ENCODE data around the gene AOPEP. TPM values are rescaled to one million over a fixed set of nuclear protein-coding genes. Genes with fewer than 3 reads are reported as not detected.
A peak's percentile ranks its signal among the peaks of the same experiment; 100 is the strongest.

The AOPEP gene
- total RNA-seq (9.6 TPM), polyA plus RNA-seq (36.5 TPM)
- long read RNA-seq, donor 1 = 0 reads
- long read RNA-seq, donor 2 = 0 reads
- long read RNA-seq, donor 3 = 0 reads
- long read RNA-seq, donor 4, partial matches to known transcripts = 0 of 1 reads
- long read RNA-seq, donor 4, other reads (novel, unspliced or antisense) = 0 of 1 reads
- long read RNA-seq, donor 5, partial matches to known transcripts = 6 of 9 reads
- long read RNA-seq, donor 5, other reads (novel, unspliced or antisense) = 0 of 9 reads
- long read RNA-seq, donor 6 = 0 reads
- long read RNA-seq, donor 7 = 0 reads
- long read RNA-seq, donor 8 = 0 reads
- long read RNA-seq, donor 9 = 0 reads
- long read RNA-seq, donor 10 = 0 reads

GRCh38 chr9:94726495-94727191 is at the start of gene AOPEP:
Gene AOPEP (plus strand): TSS chr9:94726699. CDS start chr9:94759784, 33,085 bp downstream.
- DNase-seq (ENCODE audit: low read depth in 6 of 9, low spot score in 9 of 9) = peak; percentile 84 to 98 (median 95)
- peaks cover 5 to 6% of the 10 kb centered on the region in 2 donors for H3K4me1 ChIP-seq (ENCODE audit: control insufficient read depth in 2 of 2, insufficient read depth in 2 of 2, low read length in 2 of 2)
- no peaks in the 10 kb centered on the region for H3K36me3 ChIP-seq (ENCODE audit: control insufficient read depth in 2 of 2, insufficient read depth in 2 of 2, low read length in 1 of 2)
- no peaks in the 10 kb centered on the region for H3K9me3 ChIP-seq (ENCODE audit: control insufficient read depth in 2 of 2, insufficient read depth in 1 of 2, low read length in 1 of 2)
- peak within 1 kb of the TSS; percentile 85 to 90 for H3K27ac ChIP-seq (ENCODE audit: low read depth in 1 of 2, low read length in 1 of 2)
- peak within 1 kb of the TSS; percentile 63 to 99 for H3K4me3 ChIP-seq (ENCODE audit: low read length in 2 of 2)
- H3K27me3 ChIP-seq (ENCODE audit: control insufficient read depth in 2 of 2, insufficient read depth in 1 of 2, low read length in 1 of 2) = no peaks in the 10 kb centered on the region
- under 1% methylated on average over 52 of the region's 52 CpGs for WGBS

- Histone ChIP-seq H3K27ac (ENCODE audit: low read depth in 1 of 2, low read length in 1 of 2) (no peak overlapping the region), H3K4me1 (ENCODE audit: control insufficient read depth in 2 of 2, insufficient read depth in 2 of 2, low read length in 2 of 2) (no peaks in the 10 kb centered on the region), H3K9me3 (ENCODE audit: control insufficient read depth in 2 of 2, insufficient read depth in 1 of 2, low read length in 1 of 2) (no peaks in the 10 kb centered on the region), H3K27me3 (ENCODE audit: control insufficient read depth in 2 of 2, insufficient read depth in 1 of 2, low read length in 1 of 2) (peaks cover 0 to 2% of the 10 kb centered on the region in 2 donors), H3K4me3 (ENCODE audit: low read length in 2 of 2) (no peak overlapping the region), H3K36me3 (ENCODE audit: control insufficient read depth in 2 of 2, insufficient read depth in 2 of 2, low read length in 1 of 2) (no peaks in the 10 kb centered on the region)
- 94% methylated on average over 4 of the region's 4 CpGs for WGBS
- no peak for DNase-seq (ENCODE audit: low read depth in 6 of 9, low spot score in 9 of 9)
Measured at GRCh38 chr9:94677929-94678328, 48.6 kb upstream of the AOPEP start.

- Histone ChIP-seq H3K36me3 (ENCODE audit: control insufficient read depth in 2 of 2, insufficient read depth in 2 of 2, low read length in 1 of 2) (no peaks in the 10 kb centered on the region), H3K4me1 (ENCODE audit: control insufficient read depth in 2 of 2, insufficient read depth in 2 of 2, low read length in 2 of 2) (no peaks in the 10 kb centered on the region), H3K4me3 (ENCODE audit: low read length in 2 of 2) (no peak overlapping the region), H3K9me3 (ENCODE audit: control insufficient read depth in 2 of 2, insufficient read depth in 1 of 2, low read length in 1 of 2) (no peaks in the 10 kb centered on the region), H3K27me3 (ENCODE audit: control insufficient read depth in 2 of 2, insufficient read depth in 1 of 2, low read length in 1 of 2) (peaks cover 0 to 2% of the 10 kb centered on the region in 2 donors), H3K27ac (ENCODE audit: low read depth in 1 of 2, low read length in 1 of 2) (no peak overlapping the region)
- no peak for DNase-seq (ENCODE audit: low read depth in 6 of 9, low spot score in 9 of 9)
- WGBS = 95% methylated on average over 8 of the region's 8 CpGs
Measured at GRCh38 chr9:94679587-94679986, 46.9 kb upstream of the AOPEP start.

DNA sequence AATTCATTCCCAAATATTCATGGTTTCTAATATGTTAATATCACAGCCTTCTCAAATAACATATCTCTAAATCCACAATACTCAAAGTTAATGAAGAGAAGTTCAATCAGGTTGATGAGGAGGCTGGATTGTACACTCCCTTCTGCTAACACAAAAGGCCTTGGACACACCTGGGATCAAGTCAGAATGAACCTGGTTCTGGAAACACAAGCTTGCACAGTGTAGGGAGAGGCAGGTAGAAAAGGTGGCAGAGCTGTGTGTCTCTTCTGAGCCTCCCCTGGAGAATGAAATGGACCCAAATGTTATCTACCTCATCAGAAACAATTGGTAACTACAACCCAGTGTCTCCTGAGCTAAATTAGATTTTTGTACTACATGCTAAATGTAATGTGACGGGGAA is 46.5 kb upstream of the AOPEP start:
- Histone ChIP-seq H3K4me1 (ENCODE audit: control insufficient read depth in 2 of 2, insufficient read depth in 2 of 2, low read length in 2 of 2) (no peaks in the 10 kb centered on the region), H3K4me3 (ENCODE audit: low read length in 2 of 2) (no peak overlapping the region), H3K9me3 (ENCODE audit: control insufficient read depth in 2 of 2, insufficient read depth in 1 of 2, low read length in 1 of 2) (no peaks in the 10 kb centered on the region), H3K27me3 (ENCODE audit: control insufficient read depth in 2 of 2, insufficient read depth in 1 of 2, low read length in 1 of 2) (peaks cover 0 to 2% of the 10 kb centered on the region in 2 donors), H3K36me3 (ENCODE audit: control insufficient read depth in 2 of 2, insufficient read depth in 2 of 2, low read length in 1 of 2) (no peaks in the 10 kb centered on the region), H3K27ac (ENCODE audit: low read depth in 1 of 2, low read length in 1 of 2) (no peak overlapping the region)
- DNase-seq (ENCODE audit: low read depth in 6 of 9, low spot score in 9 of 9) = no peak
- WGBS = 93% methylated on average over 1 of the region's 1 CpG

DNA sequence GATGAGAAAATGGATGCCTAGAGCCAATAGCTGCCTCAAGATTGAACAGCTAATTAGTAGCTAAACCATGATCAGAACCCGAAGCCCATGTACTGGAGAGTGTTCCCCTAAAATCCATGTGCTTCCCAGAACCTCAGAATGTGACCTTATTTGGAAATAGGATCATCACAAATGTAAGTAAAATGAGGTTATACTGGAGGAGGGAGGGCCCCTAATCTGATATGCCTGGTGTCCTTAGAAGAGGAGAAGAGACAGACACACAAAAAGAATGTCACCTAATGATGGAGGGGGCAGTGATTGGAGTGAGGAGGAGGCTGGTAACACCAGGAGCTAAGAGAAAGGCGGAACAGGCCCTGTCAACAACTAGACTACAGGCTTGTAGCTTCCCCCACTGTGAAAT is 45.9 kb upstream of the AOPEP start:
- Histone ChIP-seq H3K36me3 (ENCODE audit: control insufficient read depth in 2 of 2, insufficient read depth in 2 of 2, low read length in 1 of 2) (no peaks in the 10 kb centered on the region), H3K27ac (ENCODE audit: low read depth in 1 of 2, low read length in 1 of 2) (no peak overlapping the region), H3K9me3 (ENCODE audit: control insufficient read depth in 2 of 2, insufficient read depth in 1 of 2, low read length in 1 of 2) (no peaks in the 10 kb centered on the region), H3K27me3 (ENCODE audit: control insufficient read depth in 2 of 2, insufficient read depth in 1 of 2, low read length in 1 of 2) (peaks cover 0 to 2% of the 10 kb centered on the region in 2 donors), H3K4me1 (ENCODE audit: control insufficient read depth in 2 of 2, insufficient read depth in 2 of 2, low read length in 2 of 2) (no peaks in the 10 kb centered on the region), H3K4me3 (ENCODE audit: low read length in 2 of 2) (no peak overlapping the region)
- 87% methylated on average over 2 of the region's 2 CpGs for WGBS
- no peak for DNase-seq (ENCODE audit: low read depth in 6 of 9, low spot score in 9 of 9)

DNA sequence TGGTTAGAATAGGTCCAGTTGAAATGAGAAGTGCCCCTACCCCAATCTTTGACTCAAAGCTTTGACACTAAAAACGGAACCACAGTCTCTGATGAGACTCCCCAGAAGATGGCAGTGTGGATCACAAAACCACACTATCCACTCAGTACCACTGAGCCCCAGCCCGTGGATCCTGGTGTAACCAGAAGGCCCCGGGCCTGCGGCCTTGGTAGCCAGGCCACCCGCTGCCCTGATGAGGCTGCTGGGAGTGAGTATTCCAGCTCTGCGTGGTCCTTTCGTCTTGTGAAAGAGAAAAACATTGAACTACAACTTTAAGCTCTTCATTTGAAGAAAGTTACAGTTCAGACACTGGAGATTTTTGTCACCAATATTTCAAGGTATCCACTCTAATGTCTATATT is 45.0 kb upstream of the AOPEP start:
- no peaks in the 10 kb centered on the region for H3K36me3 ChIP-seq (ENCODE audit: control insufficient read depth in 2 of 2, insufficient read depth in 2 of 2, low read length in 1 of 2)
- no peak overlapping the region for H3K27ac ChIP-seq (ENCODE audit: low read depth in 1 of 2, low read length in 1 of 2)
- no peaks in the 10 kb centered on the region for H3K9me3 ChIP-seq (ENCODE audit: control insufficient read depth in 2 of 2, insufficient read depth in 1 of 2, low read length in 1 of 2)
- 50% methylated on average over 7 of the region's 7 CpGs for WGBS
- no peaks in the 10 kb centered on the region for H3K4me1 ChIP-seq (ENCODE audit: control insufficient read depth in 2 of 2, insufficient read depth in 2 of 2, low read length in 2 of 2)
- DNase-seq (ENCODE audit: low read depth in 6 of 9, low spot score in 9 of 9) = peak in 8 of 9 donors; percentile 19 to 70 (median 46)
- H3K4me3 ChIP-seq (ENCODE audit: low read length in 2 of 2) = no peak overlapping the region
- H3K27me3 ChIP-seq (ENCODE audit: control insufficient read depth in 2 of 2, insufficient read depth in 1 of 2, low read length in 1 of 2) = peaks cover 0 to 2% of the 10 kb centered on the region in 2 donors

- WGBS = 96% methylated on average over 2 of the region's 2 CpGs
- no peak for DNase-seq (ENCODE audit: low read depth in 6 of 9, low spot score in 9 of 9)
Measured at GRCh38 chr9:94685359-94685758, 41.1 kb upstream of the AOPEP start.

GRCh38 chr9:94687451-94687850 is 39.0 kb upstream of the AOPEP start:
- DNase-seq (ENCODE audit: low read depth in 6 of 9, low spot score in 9 of 9) = no peak
- H3K36me3 ChIP-seq (ENCODE audit: control insufficient read depth in 2 of 2, insufficient read depth in 2 of 2, low read length in 1 of 2) = no peaks in the 10 kb centered on the region
- H3K4me1 ChIP-seq (ENCODE audit: control insufficient read depth in 2 of 2, insufficient read depth in 2 of 2, low read length in 2 of 2) = no peaks in the 10 kb centered on the region
- no peak overlapping the region for H3K4me3 ChIP-seq (ENCODE audit: low read length in 2 of 2)
- WGBS = 85% methylated on average over 2 of the region's 2 CpGs
- H3K27me3 ChIP-seq (ENCODE audit: control insufficient read depth in 2 of 2, insufficient read depth in 1 of 2, low read length in 1 of 2) = peaks cover 0 to 3% of the 10 kb centered on the region in 2 donors
- H3K9me3 ChIP-seq (ENCODE audit: control insufficient read depth in 2 of 2, insufficient read depth in 1 of 2, low read length in 1 of 2) = no peaks in the 10 kb centered on the region
- H3K27ac ChIP-seq (ENCODE audit: low read depth in 1 of 2, low read length in 1 of 2) = no peak overlapping the region

More at GRCh38 chr9:94685359-94685758, 41.1 kb upstream of the AOPEP start:
- no peaks in the 10 kb centered on the region for H3K4me1 ChIP-seq (ENCODE audit: control insufficient read depth in 2 of 2, insufficient read depth in 2 of 2, low read length in 2 of 2)
- peaks cover 0 to 3% of the 10 kb centered on the region in 2 donors for H3K27me3 ChIP-seq (ENCODE audit: control insufficient read depth in 2 of 2, insufficient read depth in 1 of 2, low read length in 1 of 2)
- H3K36me3 ChIP-seq (ENCODE audit: control insufficient read depth in 2 of 2, insufficient read depth in 2 of 2, low read length in 1 of 2) = no peaks in the 10 kb centered on the region
- no peak overlapping the region for H3K4me3 ChIP-seq (ENCODE audit: low read length in 2 of 2)
- H3K9me3 ChIP-seq (ENCODE audit: control insufficient read depth in 2 of 2, insufficient read depth in 1 of 2, low read length in 1 of 2) = no peaks in the 10 kb centered on the region
- no peak overlapping the region for H3K27ac ChIP-seq (ENCODE audit: low read depth in 1 of 2, low read length in 1 of 2)

GRCh38 chr9:94690344-94690743 is 36.2 kb upstream of the AOPEP start:
- no peak for DNase-seq (ENCODE audit: low read depth in 6 of 9, low spot score in 9 of 9)
- Histone ChIP-seq H3K27ac (ENCODE audit: low read depth in 1 of 2, low read length in 1 of 2) (no peak overlapping the region), H3K9me3 (ENCODE audit: control insufficient read depth in 2 of 2, insufficient read depth in 1 of 2, low read length in 1 of 2) (no peaks in the 10 kb centered on the region), H3K4me3 (ENCODE audit: low read length in 2 of 2) (no peak overlapping the region), H3K27me3 (ENCODE audit: control insufficient read depth in 2 of 2, insufficient read depth in 1 of 2, low read length in 1 of 2) (peaks cover 0 to 3% of the 10 kb centered on the region in 2 donors), H3K4me1 (ENCODE audit: control insufficient read depth in 2 of 2, insufficient read depth in 2 of 2, low read length in 2 of 2) (no peaks in the 10 kb centered on the region), H3K36me3 (ENCODE audit: control insufficient read depth in 2 of 2, insufficient read depth in 2 of 2, low read length in 1 of 2) (no peaks in the 10 kb centered on the region)
- WGBS = 96% methylated on average over 9 of the region's 9 CpGs
